T follicular helper cell (primary cell): ENCODE data around the gene KLF5.
"Not testable (repeated sequence)": the region's sequence is repeated elsewhere in the genome, so short reads cannot be mapped to it uniquely, and the experiment has no call there.

ENCODE experiments used
- DNase-seq: peaks from one replicate; pipeline ENCODE4 v3.0.0-alpha.2; 2020; ENCODE audit warnings: low read depth

The KLF5 gene

DNA sequence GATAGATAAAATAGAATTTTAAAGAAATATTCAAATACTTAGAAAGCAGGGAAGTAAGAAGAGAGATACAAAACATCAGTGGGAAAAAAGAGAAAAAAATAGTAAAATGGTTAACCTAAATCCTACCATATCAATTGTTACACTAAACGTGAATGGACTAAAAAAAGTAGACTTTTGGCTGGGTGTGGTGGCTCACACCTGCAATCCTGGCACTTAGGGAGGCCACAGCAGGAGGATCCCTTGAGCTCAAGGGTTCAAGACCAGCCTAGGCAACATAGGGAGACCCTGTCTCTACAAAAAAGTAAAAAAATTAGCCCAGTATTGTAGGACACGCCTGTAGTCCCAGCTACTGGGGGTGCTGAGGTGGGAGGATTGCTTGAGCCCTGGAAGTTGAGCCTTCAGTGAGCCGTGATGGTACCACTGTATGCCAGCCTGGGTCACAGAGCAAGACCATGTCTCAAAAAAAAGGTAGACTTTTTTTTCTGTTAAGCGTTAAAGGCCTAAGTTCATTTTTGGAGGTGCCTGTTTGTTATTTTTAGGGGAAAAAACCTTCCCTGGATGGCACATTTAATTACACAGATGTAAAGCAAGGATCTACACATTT lies 29.6 kb downstream of the KLF5 start:
- DNase-seq = no peak

DNA sequence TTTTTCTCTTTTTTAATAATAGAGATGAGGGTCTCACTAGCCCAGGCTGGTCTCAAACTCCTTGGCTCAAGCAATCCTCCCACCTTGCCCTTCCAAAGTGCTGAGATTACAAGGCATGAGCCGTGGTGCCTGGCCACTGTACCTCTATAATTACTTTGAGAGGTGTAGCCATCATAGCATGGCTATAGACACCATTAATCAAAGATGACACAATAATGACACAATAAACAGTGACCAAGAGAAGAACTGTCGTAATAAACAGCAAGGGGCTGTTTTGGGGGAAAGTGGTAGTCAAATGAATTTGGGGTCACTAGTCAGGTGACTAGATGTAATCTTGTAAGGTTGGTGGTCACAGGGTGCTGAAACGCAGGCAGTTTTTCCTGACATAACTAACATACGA lies 30.4 kb downstream of the KLF5 start:
- no peak for DNase-seq

DNA sequence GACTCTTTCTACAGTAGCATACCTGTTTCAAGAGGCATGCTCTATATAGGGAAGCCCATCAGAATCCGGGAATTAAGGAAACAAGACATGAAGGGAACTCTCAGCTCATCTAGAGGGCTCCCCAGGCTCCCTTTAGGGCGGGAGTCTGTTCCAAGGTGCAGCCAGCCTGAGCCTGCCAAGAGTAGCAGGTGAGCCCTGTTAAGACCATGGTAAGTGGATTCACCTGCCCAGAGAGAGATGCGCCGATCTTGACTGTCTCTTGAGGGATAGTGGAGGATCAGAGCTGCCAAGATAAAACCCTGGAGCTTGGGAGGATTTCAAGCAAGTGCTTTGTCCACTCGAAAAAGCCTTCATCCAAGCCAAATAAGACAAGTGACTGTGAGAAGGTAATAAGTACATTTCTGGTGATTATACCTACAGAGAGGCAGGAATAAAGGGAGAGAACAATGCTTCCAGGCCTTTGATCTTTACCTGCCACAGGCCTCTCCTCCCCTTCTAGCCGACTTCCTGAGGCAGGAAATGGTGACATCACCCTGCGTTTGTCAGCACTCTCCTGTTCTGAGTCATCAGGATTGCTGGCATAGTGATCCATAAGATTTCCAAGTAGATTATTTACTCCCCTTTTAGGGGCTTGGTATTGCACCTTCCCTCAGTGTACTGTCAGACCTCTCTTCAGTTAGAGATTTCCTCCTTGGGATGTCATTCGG lies 31.5 kb downstream of the KLF5 start:
- DNase-seq = no peak

DNA sequence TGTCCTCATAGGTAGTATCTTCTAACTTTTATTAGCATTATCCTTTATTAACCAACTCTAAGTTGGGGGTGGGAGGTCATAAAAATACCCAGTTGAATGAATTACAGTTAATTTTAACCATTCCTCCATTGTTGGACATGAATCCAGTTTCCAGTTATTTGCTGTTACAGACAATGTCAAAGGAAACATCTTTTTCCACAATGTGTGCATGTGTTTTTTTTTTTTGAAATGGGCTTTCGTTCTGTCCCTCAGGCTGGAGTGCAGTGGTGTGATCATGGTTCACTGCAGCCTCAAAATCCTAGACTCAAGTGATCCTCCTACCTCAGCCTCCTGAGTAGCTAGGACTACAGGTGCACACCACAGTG lies 32.0 kb downstream of the KLF5 start:
- no peak for DNase-seq

DNA sequence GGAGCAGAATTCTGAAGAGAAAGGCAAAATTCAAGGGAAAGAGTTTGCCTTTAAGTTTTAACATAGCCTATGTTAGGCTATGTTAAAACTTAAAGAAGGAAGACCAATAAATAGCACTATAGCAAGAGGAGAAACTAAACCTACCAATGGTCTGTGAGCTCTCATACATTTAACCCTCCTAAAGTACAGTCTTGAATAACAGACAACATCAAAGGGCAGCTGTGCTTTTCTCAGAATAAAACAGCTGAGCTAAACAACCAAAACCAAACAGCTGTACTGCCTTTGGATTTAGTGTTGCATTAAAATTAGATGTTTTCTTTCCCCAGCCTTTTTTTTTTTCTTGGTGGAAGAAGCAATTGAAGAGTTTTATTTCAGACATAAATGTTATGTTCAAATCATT lies 34.0 kb downstream of the KLF5 start:
- no peak for DNase-seq

DNA sequence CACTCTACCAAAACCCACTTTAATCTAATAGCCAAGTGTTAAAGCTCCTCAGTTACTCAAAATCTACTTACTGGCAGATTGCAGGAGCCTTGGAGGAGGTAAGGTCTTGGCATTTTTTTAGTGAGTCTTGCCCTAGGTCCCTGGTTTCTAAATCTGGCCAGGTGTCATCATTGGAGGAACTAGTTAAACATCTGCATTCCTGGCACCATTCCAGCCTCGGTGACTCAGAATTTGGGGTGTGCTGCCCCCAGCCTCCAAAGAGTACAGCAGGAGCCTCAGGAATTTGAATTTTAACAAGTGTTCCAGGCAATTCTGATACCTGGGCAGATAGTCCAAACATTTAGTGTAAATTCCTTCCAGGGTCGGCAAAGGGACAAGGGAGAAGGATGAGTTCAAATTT lies 37.4 kb downstream of the KLF5 start:
- DNase-seq = no peak

DNA sequence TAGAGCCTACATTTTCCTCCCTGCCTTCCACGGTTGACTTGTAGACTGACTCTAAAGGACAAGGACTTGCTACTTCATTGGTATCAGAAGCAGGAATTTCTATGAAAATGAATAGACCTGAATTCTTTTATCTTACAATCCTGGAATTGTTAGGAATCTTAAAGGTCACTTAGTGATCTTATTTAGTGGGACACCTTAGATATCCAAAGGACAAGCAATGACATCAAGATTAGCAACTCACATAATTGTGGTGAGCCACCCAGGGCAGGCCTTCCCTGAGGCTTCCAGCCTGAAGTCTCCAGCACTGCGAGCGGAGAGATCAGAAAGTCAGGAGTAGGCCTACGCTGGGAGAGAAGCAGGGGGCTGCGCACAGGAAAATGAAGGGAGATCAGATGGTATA lies 37.8 kb downstream of the KLF5 start:
- DNase-seq = no peak

DNA sequence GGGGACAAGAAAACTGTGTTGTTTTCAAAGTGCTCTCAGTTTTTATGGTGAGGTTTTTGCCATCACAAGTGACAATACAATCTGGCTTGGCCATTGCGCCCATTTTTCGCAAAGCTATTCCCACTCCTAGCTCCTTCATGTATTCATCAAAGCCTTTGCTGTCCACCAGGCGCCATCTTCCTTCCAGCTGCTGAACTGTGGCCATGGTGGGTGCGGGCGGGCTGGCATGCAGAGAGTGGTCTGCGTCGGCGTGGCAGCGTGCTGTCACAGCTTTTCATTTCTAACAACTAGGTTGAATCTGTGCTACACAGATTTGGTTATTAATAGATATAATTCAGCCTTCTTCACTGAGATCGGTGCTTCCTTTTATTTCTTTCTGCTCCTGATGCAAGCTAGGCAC lies 42.0 kb downstream of the KLF5 start:
- not testable (repeated sequence) for DNase-seq

- DNase-seq = no peak
These were observed 42.7 kb downstream of the KLF5 start for GRCh38 chr13:73101351-73102007.

GRCh38 chr13:73103238-73103637 lies 44.4 kb downstream of the KLF5 start:
- no peak for DNase-seq

DNA sequence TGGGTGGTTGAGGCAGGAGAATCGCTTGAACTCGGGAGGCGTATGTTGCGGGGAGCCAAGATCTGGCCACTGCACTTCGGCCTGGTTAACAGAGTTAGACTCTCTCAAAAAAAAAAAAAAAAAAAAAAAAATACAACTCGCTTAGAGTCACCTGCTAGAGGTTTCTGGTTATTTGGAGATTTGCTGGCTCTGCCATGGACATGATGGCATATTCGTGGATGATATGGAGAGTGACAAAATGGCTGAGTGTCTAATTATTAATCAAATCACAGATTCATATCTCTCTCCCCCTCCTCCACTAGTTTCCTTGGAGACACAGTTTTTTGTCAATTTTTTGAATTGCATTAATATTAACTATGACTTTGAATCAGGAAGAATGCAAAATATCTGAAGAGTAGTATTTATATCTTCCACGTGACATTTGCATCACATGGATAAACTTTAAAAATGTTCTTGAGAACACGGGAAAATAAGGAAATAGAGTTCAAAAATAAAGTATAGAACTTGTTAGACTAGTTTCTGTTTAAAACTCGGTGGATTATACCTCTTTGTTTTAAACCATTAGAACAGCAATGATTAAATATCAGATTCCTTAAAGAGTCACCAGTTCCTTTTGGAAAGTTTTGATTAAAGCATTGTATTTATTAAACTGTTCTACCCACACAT lies 47.8 kb downstream of the KLF5 start:
- DNase-seq = no peak

- DNase-seq = no peak
These were observed 48.7 kb downstream of the KLF5 start for GRCh38 chr13:73107481-73107880.

DNA sequence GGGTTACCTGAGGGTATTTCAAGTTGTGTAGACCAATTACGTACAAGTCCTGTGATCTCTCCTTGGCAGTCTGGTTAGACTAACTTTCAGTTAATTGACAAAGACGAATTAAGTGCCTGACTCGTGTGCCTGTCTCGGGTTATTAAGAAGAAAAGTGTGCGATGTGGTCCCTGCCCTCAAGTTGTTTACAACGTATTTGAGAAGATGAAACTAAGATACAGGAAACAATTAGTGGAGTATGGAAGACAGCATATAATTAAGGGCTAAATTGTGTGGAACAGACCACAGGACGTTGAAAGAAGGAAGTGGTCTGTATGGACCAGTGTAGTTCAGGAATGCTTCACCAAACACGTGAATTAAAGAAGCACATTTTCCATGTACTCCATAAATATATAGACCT lies 49.2 kb downstream of the KLF5 start:
- DNase-seq = no peak

- DNase-seq = no peak
These were observed 50.6 kb downstream of the KLF5 start for GRCh38 chr13:73109288-73109899.

DNA sequence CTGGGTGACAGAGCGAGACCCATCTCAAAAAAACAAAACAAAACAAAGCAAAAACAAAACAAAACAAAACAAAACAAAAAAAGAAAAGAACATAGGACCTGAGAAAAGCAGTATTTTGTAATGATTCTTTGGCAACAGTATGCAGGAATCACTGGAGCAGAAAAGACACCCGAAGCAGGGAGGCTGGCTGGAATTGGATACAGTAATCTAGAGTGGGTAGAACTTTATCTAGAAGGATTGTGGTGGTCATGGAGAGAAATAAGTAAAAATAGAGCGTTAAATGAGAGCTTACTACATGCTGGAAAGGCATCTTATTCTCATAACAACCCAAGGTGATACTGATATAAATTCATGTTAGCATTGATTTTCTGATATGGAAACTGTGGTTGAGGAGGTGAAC lies 51.2 kb downstream of the KLF5 start:
- DNase-seq = no peak

DNA sequence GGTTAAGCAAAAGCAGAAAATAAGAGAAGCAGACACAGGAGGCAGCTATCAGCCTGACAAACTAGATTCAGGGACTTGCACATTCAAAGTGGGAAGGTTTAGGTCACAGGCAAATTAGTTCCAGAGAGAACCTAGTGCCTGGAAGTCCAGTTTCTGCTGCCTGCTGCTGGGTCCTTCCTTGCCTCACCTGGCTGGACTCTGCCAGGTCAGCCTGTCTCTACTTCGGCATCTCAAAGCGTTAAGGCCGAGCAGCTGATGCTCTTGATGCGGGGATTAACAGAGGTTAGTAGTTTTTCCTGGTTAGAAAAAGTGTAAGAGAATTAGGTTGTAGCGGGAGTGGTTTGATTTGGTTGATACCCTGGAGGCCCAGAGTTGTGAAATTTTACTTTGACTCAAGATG lies 52.0 kb downstream of the KLF5 start:
- no peak for DNase-seq

- no peak for DNase-seq
These were observed 52.5 kb downstream of the KLF5 start for GRCh38 chr13:73111331-73111730.

- no peak for DNase-seq
These were observed 60.8 kb downstream of the KLF5 start for GRCh38 chr13:73119612-73120011.
